HepG2 (cell line): Measurements from ENCODE around the gene FBXO7. TPM values are rescaled to one million over a fixed set of nuclear protein-coding genes. Genes with fewer than 3 reads are reported as not detected.
A peak's percentile ranks its signal among the peaks of the same experiment; 100 is the strongest.

Experiments used
- CEBPB ChIP-seq: IDR thresholded peaks from 2 replicates; pipeline ENCODE4 v1.6.1; 2011; ENCODE audit warnings: low read depth, low read length, improper control_type of control experiment, borderline replicate concordance
- FOXJ3 ChIP-seq: sonication (generic); formaldehyde crosslinking; IDR thresholded peaks from 2 replicates; pipeline ENCODE4 v1.4.0; 2020; ENCODE audit warnings: missing genetic modification reagents, mild to moderate bottlenecking, borderline replicate concordance
- GATAD2A ChIP-seq: IDR thresholded peaks from 2 replicates; pipeline ENCODE4 v1.6.1; 2016
- HMG20A ChIP-seq: IDR thresholded peaks from 2 replicates; pipeline ENCODE4 v1.6.1; 2016; ENCODE audit warnings: borderline replicate concordance
- KDM4B ChIP-seq: sonication (generic); formaldehyde crosslinking; IDR thresholded peaks from 2 replicates; pipeline ENCODE4 v1.4.0; 2020; ENCODE audit warnings: missing genetic modification reagents
- NCOA1 ChIP-seq: sonication (generic); formaldehyde crosslinking; IDR thresholded peaks from 2 replicates; pipeline ENCODE4 v1.9.0; 2021; ENCODE audit warnings: missing genetic modification reagents
- NFYB ChIP-seq: sonication (generic); formaldehyde crosslinking; IDR thresholded peaks from 2 replicates; pipeline ENCODE4 v1.4.0; 2020; ENCODE audit warnings: missing genetic modification reagents
- NR2F1 ChIP-seq, 2 experiments: fragments of 450-650 bp in 1 of 2; formaldehyde crosslinking in 1 of 2; IDR thresholded peaks; 2 replicates each; pipeline versions ENCODE4 v1.5.0 to v1.6.1; 2016 to 2020; ENCODE audit warnings: mild to moderate bottlenecking in 1 of 2, missing compliant biosample characterization in 1 of 2, missing genetic modification reagents in 1 of 2, moderate library complexity in 1 of 2
- RNF2 ChIP-seq: fragments of 450-650 bp; conservative IDR thresholded peaks from 2 replicates; pipeline ENCODE4 v1.6.1; 2016; ENCODE audit warnings: low read depth
- SKI ChIP-seq: fragments of 450-650 bp; IDR thresholded peaks from one replicate; pipeline ENCODE4 v1.6.1; 2018; ENCODE audit warnings: mild to moderate bottlenecking; ENCODE audit not compliant: partially characterized antibody
- SMYD3 ChIP-seq: sonication (generic); formaldehyde crosslinking; IDR thresholded peaks from 2 replicates; pipeline ENCODE4 v1.8.1; 2023; ENCODE audit warnings: mild to moderate bottlenecking, missing genetic modification reagents
- ZBTB42 ChIP-seq: sonication (generic); formaldehyde crosslinking; IDR thresholded peaks from 2 replicates; pipeline ENCODE4 v1.5.0; 2020; ENCODE audit warnings: mild to moderate bottlenecking, missing genetic modification reagents
- ZNF275 ChIP-seq: sonication (generic); formaldehyde crosslinking; IDR thresholded peaks from 2 replicates; pipeline ENCODE4 v1.8.0; 2022; ENCODE audit warnings: missing genetic modification reagents, mild to moderate bottlenecking, inconsistent platforms, borderline replicate concordance
- ZNF530 ChIP-seq: sonication (generic); formaldehyde crosslinking; IDR thresholded peaks from 2 replicates; pipeline ENCODE4 v1.5.0; 2020; ENCODE audit warnings: low read depth, mild to moderate bottlenecking, missing genetic modification reagents
- ZNF557 ChIP-seq: sonication (generic); formaldehyde crosslinking; IDR thresholded peaks from 2 replicates; pipeline ENCODE4 v1.4.0; 2020; ENCODE audit warnings: missing genetic modification reagents
- ZNF572 ChIP-seq: sonication (generic); formaldehyde crosslinking; IDR thresholded peaks from 2 replicates; pipeline ENCODE4 v1.5.1; 2020; ENCODE audit warnings: mild to moderate bottlenecking, missing genetic modification reagents
- ZNF644 ChIP-seq: IDR thresholded peaks from 2 replicates; pipeline ENCODE4 v1.6.1; 2016; ENCODE audit warnings: low read depth
- ZNF652 ChIP-seq: IDR thresholded peaks from 2 replicates; pipeline ENCODE4 v1.6.1; 2016; ENCODE audit warnings: low read depth, borderline replicate concordance
- polyA plus RNA-seq, 8 experiments: library from polyadenylated mRNA; depleted of rRNA in 3 of 8; stranded (reverse) in 7 of 8; unstranded in 1 of 8; fragments of >200 nt; fragmentation: Illumina TruSeq in 4 of 8; extraction: Trizol in 4 of 8; gene quantifications; 2 replicates each; pipeline versions ENCODE4 v1.2.1 to v1.2.3, GENCODE V29; 2011 to 2016; ENCODE audit warnings: low read depth in 4 of 8, missing spikeins in 1 of 8, mixed read lengths in 1 of 8; ENCODE audit not compliant: insufficient read depth in 1 of 8
- total RNA-seq, 5 experiments: library from RNA; depleted of rRNA; stranded (reverse); fragments of >200 nt; fragmentation: Illumina TruSeq; extraction: Trizol; gene quantifications; 2 replicates each; pipeline ENCODE4 v1.2.3, GENCODE V29; 2016; ENCODE audit warnings: low read depth in 1 of 5
- TF ChIP-seq, protein P1 (sequence below): sonication (generic); formaldehyde crosslinking; IDR thresholded peaks from 2 replicates; pipeline ENCODE4 v1.5.1; 2020; ENCODE audit warnings: missing genetic modification reagents, mild to moderate bottlenecking, borderline replicate concordance
- TF ChIP-seq, protein P2 (sequence below): sonication (generic); formaldehyde crosslinking; IDR thresholded peaks from 2 replicates; pipeline ENCODE4 v1.5.1; 2020; ENCODE audit warnings: mild to moderate bottlenecking, missing genetic modification reagents, borderline replicate concordance
- TF ChIP-seq, protein P3 (sequence below): IDR thresholded peaks from 2 replicates; pipeline ENCODE4 v1.4.0; 2020; ENCODE audit warnings: mild to moderate bottlenecking, missing genetic modification reagents

Gene FBXO7
- total and polyA plus RNA-seq, 2 of the 13 experiments (the other 11 are each of a cell fraction or from before 2014, with no cell fraction given): 105 to 172 TPM

DNA sequence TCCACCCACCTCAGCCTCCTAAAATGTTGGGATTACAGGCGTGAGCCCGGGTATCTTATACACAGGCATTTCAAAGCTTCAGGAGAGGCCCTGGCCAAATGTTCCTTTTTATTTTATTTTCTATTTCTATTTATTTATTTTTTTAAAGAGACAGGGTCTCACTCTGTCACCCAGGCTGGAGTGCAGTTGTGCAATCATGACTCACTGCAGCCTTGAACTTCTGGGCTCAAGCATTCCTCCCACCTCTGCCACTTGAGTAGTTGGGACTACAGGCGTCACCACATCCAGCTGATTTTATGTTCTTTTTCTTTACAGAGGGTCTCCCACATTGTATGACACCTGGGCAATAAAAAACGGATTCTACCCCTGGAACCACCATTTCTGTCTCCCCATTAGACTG, 71.2 kb downstream of the FBXO7 start (continued):
- peak; percentile 93 for TF ChIP-seq CEBPB
- TF ChIP-seq ZBTB42: no peak
- no peak for TF ChIP-seq SMYD3
- no peak for TF ChIP-seq NFYB (CRISPR knock-in tag)
- TF ChIP-seq NCOA1 (CRISPR knock-in tag): no peak
- TF ChIP-seq, protein P1, sequence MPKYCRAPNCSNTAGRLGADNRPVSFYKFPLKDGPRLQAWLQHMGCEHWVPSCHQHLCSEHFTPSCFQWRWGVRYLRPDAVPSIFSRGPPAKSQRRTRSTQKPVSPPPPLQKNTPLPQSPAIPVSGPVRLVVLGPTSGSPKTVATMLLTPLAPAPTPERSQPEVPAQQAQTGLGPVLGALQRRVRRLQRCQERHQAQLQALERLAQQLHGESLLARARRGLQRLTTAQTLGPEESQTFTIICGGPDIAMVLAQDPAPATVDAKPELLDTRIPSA: no peak
- TF ChIP-seq HMG20A (CRISPR knock-in tag): peak; percentile 38; the same call in 1 of the 2 replicates
- TF ChIP-seq ZNF557 (CRISPR knock-in tag): no peak
- peak; percentile 61 for TF ChIP-seq GATAD2A (CRISPR knock-in tag)
- TF ChIP-seq ZNF530 (CRISPR knock-in tag): no peak
- no peak for TF ChIP-seq ZNF275 (CRISPR knock-in tag)
- no peak for TF ChIP-seq ZNF652 (CRISPR knock-in tag)
- 0 out of 2 replicates have a peak, but pooled peaks have one; percentile 24 for TF ChIP-seq ZNF644
- TF ChIP-seq, protein P2, sequence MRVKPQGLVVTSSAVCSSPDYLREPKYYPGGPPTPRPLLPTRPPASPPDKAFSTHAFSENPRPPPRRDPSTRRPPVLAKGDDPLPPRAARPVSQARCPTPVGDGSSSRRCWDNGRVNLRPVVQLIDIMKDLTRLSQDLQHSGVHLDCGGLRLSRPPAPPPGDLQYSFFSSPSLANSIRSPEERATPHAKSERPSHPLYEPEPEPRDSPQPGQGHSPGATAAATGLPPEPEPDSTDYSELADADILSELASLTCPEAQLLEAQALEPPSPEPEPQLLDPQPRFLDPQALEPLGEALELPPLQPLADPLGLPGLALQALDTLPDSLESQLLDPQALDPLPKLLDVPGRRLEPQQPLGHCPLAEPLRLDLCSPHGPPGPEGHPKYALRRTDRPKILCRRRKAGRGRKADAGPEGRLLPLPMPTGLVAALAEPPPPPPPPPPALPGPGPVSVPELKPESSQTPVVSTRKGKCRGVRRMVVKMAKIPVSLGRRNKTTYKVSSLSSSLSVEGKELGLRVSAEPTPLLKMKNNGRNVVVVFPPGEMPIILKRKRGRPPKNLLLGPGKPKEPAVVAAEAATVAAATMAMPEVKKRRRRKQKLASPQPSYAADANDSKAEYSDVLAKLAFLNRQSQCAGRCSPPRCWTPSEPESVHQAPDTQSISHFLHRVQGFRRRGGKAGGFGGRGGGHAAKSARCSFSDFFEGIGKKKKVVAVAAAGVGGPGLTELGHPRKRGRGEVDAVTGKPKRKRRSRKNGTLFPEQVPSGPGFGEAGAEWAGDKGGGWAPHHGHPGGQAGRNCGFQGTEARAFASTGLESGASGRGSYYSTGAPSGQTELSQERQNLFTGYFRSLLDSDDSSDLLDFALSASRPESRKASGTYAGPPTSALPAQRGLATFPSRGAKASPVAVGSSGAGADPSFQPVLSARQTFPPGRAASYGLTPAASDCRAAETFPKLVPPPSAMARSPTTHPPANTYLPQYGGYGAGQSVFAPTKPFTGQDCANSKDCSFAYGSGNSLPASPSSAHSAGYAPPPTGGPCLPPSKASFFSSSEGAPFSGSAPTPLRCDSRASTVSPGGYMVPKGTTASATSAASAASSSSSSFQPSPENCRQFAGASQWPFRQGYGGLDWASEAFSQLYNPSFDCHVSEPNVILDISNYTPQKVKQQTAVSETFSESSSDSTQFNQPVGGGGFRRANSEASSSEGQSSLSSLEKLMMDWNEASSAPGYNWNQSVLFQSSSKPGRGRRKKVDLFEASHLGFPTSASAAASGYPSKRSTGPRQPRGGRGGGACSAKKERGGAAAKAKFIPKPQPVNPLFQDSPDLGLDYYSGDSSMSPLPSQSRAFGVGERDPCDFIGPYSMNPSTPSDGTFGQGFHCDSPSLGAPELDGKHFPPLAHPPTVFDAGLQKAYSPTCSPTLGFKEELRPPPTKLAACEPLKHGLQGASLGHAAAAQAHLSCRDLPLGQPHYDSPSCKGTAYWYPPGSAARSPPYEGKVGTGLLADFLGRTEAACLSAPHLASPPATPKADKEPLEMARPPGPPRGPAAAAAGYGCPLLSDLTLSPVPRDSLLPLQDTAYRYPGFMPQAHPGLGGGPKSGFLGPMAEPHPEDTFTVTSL (CRISPR knock-in tag): peak; percentile 45; the same call in 1 of the 2 replicates
- no peak for TF ChIP-seq FOXJ3 (CRISPR knock-in tag)
- TF ChIP-seq, protein P3, sequence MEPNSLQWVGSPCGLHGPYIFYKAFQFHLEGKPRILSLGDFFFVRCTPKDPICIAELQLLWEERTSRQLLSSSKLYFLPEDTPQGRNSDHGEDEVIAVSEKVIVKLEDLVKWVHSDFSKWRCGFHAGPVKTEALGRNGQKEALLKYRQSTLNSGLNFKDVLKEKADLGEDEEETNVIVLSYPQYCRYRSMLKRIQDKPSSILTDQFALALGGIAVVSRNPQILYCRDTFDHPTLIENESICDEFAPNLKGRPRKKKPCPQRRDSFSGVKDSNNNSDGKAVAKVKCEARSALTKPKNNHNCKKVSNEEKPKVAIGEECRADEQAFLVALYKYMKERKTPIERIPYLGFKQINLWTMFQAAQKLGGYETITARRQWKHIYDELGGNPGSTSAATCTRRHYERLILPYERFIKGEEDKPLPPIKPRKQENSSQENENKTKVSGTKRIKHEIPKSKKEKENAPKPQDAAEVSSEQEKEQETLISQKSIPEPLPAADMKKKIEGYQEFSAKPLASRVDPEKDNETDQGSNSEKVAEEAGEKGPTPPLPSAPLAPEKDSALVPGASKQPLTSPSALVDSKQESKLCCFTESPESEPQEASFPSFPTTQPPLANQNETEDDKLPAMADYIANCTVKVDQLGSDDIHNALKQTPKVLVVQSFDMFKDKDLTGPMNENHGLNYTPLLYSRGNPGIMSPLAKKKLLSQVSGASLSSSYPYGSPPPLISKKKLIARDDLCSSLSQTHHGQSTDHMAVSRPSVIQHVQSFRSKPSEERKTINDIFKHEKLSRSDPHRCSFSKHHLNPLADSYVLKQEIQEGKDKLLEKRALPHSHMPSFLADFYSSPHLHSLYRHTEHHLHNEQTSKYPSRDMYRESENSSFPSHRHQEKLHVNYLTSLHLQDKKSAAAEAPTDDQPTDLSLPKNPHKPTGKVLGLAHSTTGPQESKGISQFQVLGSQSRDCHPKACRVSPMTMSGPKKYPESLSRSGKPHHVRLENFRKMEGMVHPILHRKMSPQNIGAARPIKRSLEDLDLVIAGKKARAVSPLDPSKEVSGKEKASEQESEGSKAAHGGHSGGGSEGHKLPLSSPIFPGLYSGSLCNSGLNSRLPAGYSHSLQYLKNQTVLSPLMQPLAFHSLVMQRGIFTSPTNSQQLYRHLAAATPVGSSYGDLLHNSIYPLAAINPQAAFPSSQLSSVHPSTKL (CRISPR knock-in tag): peak; percentile 75
- TF ChIP-seq NR2F1 (CRISPR knock-in tag; IDR thresholded peaks at IDR 0.05): peak in 1 of 2 experiments; percentile 56; a peak in 2 of 4 replicates
- TF ChIP-seq ZNF572 (CRISPR knock-in tag): no peak
- TF ChIP-seq KDM4B (CRISPR knock-in tag): no peak
- TF ChIP-seq SKI: no peak
- TF ChIP-seq RNF2: no peak
